RWPE2 (cell line): ENCODE data around the gene SUPT3H.

ENCODE experiments used
- ATAC-seq: fragments of 200-7000 bp; cut with Tn5 transposase; 3 replicates; pipeline ENCODE4 v1.9.1; 2021; ENCODE audit warnings: low read depth
- DNase-seq: peaks from one replicate; pipeline ENCODE4 v3.0.0-alpha.2; 2020; ENCODE audit warnings: low spot score
- H3K27ac ChIP-seq: fragments of 450-650 bp; 2 replicates; pipeline ENCODE4 v1.5.1; 2017; ENCODE audit warnings: mild to moderate bottlenecking; ENCODE audit not compliant: poor library complexity, severe bottlenecking
- H3K27me3 ChIP-seq: fragments of 250-450 bp; sonication (Bioruptor Pico); 2 replicates; pipeline ENCODE4 v1.5.1; 2021; ENCODE audit warnings: mild to moderate bottlenecking, moderate library complexity; ENCODE audit not compliant: insufficient read depth, poor library complexity, severe bottlenecking
- H3K36me3 ChIP-seq: fragments of 250-450 bp; sonication (Bioruptor Pico); 2 replicates; pipeline ENCODE4 v1.5.1; 2020; ENCODE audit warnings: low read depth, mild to moderate bottlenecking, moderate library complexity
- H3K4me1 ChIP-seq: fragments of 250-450 bp; sonication (Bioruptor Pico); 2 replicates; pipeline ENCODE4 v1.5.1; 2021; ENCODE audit warnings: mild to moderate bottlenecking, moderate library complexity; ENCODE audit not compliant: insufficient read depth, poor library complexity, severe bottlenecking
- H3K4me3 ChIP-seq: fragments of 250-450 bp; sonication (Bioruptor Pico); 2 replicates; pipeline ENCODE4 v1.5.1; 2021; ENCODE audit warnings: mild to moderate bottlenecking, moderate library complexity; ENCODE audit not compliant: severe bottlenecking
- H3K9me3 ChIP-seq: fragments of 250-450 bp; sonication (Bioruptor Pico); 2 replicates; pipeline ENCODE4 v1.5.1; 2021; ENCODE audit warnings: mild to moderate bottlenecking, moderate library complexity; ENCODE audit not compliant: severe bottlenecking
- TF ChIP-seq, protein P1 (sequence below): fragments of 450-650 bp; IDR thresholded peaks from one replicate; pipeline ENCODE4 v1.5.1; 2017; ENCODE audit warnings: mild to moderate bottlenecking, moderate library complexity; ENCODE audit not compliant: poor library complexity, severe bottlenecking

The SUPT3H gene

DNA sequence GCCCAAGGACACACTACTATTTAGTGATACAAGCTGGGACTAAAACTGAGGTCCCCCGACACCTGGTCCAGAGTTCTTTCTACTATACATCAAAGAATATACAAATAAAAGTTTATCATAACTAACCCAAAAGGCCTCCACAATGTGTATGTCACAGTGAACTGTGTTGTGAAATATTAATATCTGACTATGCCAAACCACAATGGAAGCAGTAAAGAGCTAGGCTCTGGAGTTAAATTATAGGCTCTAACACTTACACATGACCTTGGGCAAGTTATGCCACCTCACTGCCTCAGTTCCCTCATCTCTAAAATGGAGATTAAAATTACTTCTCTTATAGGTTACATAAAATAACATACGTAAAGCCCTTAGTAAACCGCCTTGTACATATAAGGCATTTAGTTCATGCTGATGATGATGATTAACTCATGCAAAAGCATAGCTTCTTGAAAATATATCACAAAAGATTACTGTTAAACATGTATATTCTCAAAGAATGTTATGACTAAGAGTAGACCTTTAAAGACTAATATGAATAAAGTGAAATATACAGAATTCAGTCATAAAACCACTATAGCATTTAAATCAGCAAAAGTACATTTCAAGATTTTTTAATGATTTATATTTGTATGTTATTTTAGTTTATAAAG is 5.7 kb downstream of the SUPT3H start:
- peaks cover 3% of the 10 kb centered on the region for H3K4me1 ChIP-seq
- TF ChIP-seq, protein P1, sequence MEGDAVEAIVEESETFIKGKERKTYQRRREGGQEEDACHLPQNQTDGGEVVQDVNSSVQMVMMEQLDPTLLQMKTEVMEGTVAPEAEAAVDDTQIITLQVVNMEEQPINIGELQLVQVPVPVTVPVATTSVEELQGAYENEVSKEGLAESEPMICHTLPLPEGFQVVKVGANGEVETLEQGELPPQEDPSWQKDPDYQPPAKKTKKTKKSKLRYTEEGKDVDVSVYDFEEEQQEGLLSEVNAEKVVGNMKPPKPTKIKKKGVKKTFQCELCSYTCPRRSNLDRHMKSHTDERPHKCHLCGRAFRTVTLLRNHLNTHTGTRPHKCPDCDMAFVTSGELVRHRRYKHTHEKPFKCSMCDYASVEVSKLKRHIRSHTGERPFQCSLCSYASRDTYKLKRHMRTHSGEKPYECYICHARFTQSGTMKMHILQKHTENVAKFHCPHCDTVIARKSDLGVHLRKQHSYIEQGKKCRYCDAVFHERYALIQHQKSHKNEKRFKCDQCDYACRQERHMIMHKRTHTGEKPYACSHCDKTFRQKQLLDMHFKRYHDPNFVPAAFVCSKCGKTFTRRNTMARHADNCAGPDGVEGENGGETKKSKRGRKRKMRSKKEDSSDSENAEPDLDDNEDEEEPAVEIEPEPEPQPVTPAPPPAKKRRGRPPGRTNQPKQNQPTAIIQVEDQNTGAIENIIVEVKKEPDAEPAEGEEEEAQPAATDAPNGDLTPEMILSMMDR: no peak
- H3K9me3 ChIP-seq: no peaks in the 10 kb centered on the region

DNA sequence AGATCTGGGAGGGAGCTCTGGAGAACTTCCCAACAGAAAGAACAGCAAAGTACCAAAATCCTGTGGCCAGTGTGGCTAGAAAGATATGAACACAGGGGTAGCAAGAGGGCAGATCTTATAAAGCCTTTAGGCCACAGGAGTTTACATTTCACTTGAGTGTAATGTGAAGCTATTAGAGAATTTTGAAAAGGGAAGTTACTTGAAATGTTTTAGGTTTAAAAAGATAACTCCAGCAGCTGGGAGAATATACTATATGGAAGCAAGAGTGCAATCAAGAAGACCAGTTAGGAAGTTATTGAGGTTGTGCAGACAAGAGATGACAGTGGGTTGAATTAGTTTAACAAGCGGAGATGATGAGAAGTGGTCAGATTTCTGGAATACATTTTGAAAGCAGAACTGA is 7.9 kb downstream of the SUPT3H start:
- no peaks in the 10 kb centered on the region for H3K9me3 ChIP-seq
- H3K27me3 ChIP-seq: no peaks in the 10 kb centered on the region
- TF ChIP-seq, protein P1: no peak
- DNase-seq (no peak), ATAC-seq (no peak)
- no peak overlapping the region for H3K27ac ChIP-seq
- no peak overlapping the region for H3K4me3 ChIP-seq
- no peaks in the 10 kb centered on the region for H3K4me1 ChIP-seq
- no peaks in the 10 kb centered on the region for H3K36me3 ChIP-seq

More for the DNA sequence above, 5.7 kb downstream of the SUPT3H start:
- Histone ChIP-seq H3K4me3 (no peak overlapping the region), H3K27me3 (no peaks in the 10 kb centered on the region), H3K36me3 (no peaks in the 10 kb centered on the region), H3K27ac (no peak overlapping the region)
- no peak for DNase-seq
- ATAC-seq: no peak

DNA sequence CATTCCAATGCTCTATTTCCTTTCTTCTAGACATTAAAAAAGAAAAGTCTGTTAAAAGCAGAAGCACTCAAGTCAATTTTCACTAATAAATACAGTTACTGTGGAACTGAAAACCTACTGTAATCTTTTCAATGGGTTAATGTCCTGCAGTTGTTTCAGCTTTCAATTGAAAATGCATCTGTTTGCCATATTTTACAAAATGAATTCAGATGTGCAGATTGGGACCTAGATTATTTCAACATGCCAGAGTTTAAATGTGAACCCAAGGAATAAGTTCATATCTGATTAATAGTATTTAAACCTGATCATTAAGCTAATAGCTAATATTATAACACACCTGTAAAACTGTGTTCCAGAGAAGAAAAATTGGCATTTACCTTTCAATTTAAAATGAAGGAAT is 9.7 kb downstream of the SUPT3H start:
- DNase-seq: no peak
- H3K9me3 ChIP-seq: no peaks in the 10 kb centered on the region
- TF ChIP-seq, protein P1: no peak

DNA sequence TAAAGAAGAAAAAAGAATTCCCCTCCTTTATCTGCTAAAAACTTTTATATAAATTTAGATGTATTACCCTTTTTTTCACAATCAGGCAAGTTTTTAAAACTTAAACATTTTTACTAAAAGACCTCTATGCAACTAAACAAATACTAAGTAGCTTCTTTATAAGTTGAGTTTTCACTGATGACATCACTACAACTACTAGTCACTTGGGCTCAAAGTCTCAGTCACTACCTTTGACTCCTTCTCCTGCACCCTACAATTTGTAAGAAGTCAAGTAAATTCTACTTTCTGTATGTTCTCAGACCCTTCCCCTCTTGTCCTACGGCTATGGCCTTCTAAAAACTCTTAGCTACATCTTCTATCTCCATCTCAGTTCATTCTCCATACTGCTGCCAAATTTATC is 11.2 kb downstream of the SUPT3H start:
- no peak overlapping the region for H3K27ac ChIP-seq
- TF ChIP-seq, protein P1: no peak
- 0 out of 2 replicates have a peak, but pooled peaks cover 6% of the 10 kb centered on the region for H3K36me3 ChIP-seq
- no peaks in the 10 kb centered on the region for H3K4me1 ChIP-seq
- H3K4me3 ChIP-seq: no peak overlapping the region
- H3K9me3 ChIP-seq: no peaks in the 10 kb centered on the region
- ATAC-seq (no peak), DNase-seq (no peak)
- no peaks in the 10 kb centered on the region for H3K27me3 ChIP-seq

More for the DNA sequence above, 9.7 kb downstream of the SUPT3H start:
- Histone ChIP-seq H3K36me3 (0 out of 2 replicates have a peak, but pooled peaks cover 6% of the 10 kb centered on the region), H3K27me3 (no peaks in the 10 kb centered on the region), H3K27ac (no peak overlapping the region), H3K4me3 (no peak overlapping the region), H3K4me1 (no peaks in the 10 kb centered on the region)
- ATAC-seq: no peak

DNA sequence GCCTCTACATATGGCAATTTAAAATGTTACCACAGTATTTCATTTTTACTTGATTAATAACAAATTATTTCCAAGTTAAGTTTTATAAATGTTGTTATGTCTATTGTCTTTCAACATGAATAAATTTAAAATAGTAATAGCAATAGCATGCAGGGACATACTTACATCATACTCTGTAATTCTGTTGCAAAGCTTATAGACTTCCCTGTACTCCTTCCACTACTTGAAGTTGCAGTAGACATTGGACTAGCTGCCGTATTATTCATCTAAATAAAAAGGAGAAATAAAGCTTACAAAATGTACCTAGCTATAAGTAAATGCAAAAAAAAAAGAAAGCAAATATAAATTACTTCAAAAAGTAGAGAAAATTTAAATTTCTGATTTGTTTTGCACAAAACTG is 12.7 kb downstream of the SUPT3H start:
- no peaks in the 10 kb centered on the region for H3K9me3 ChIP-seq
- H3K4me3 ChIP-seq: no peak overlapping the region
- 0 out of 2 replicates have a peak, but pooled peaks cover 6% of the 10 kb centered on the region for H3K36me3 ChIP-seq
- no peak for ATAC-seq
- H3K27me3 ChIP-seq: no peaks in the 10 kb centered on the region
- DNase-seq: no peak
- TF ChIP-seq, protein P1: no peak
- no peak overlapping the region for H3K27ac ChIP-seq
- peaks cover 1% of the 10 kb centered on the region for H3K4me1 ChIP-seq
